ENCODE measurements around the gene CREB3.

GRCh38 chr9:35684921-35685320 lies 47.5 kb upstream of the CREB3 start:
- no peak for TF ChIP-seq EP300 (IDR thresholded peaks at IDR 0.05)
- no peak for TF ChIP-seq CTCF (IDR thresholded peaks at IDR 0.05)
- no peak for TF ChIP-seq POLR2AphosphoS5 (IDR thresholded peaks at IDR 0.05)

Measured in upper lobe of left lung (tissue), 4 donors.